Natural killer cell (primary cell): ENCODE measurements around the gene HNRNPH1. TPM values are rescaled to one million over a fixed set of nuclear protein-coding genes. Genes with fewer than 3 reads are reported as not detected.

Experiments
- ATAC-seq, 3 donors: fragments of 150-1000 bp in 2 of 3; fragments of 200-7000 bp in 1 of 3; cut with Tn5 transposase; 1 replicate in 1 of 3; 2 replicates in 2 of 3; pipeline ENCODE4 v1.10.0; 2021; ENCODE audit warnings: mild to moderate bottlenecking in 2 of 3, moderate library complexity in 2 of 3
- DNase-seq, 2 donors: peaks; one replicate each; pipeline versions ENCODE4 v3.0.0 to v3.0.0-alpha.2; 2013 to 2021; ENCODE audit warnings: mixed read lengths in 1 of 2
- H3K27ac ChIP-seq: one replicate; pipeline ENCODE4 v1.5.1; 2013; ENCODE audit warnings: mild to moderate bottlenecking, low read length
- H3K27me3 ChIP-seq: one replicate; pipeline ENCODE4 v1.6.1; 2013; ENCODE audit warnings: low read length; ENCODE audit not compliant: control insufficient read depth, insufficient read depth
- H3K36me3 ChIP-seq: one replicate; pipeline ENCODE4 v1.6.1; 2013; ENCODE audit warnings: low read length; ENCODE audit not compliant: control insufficient read depth, insufficient read depth
- H3K4me1 ChIP-seq: one replicate; pipeline ENCODE4 v1.6.1; 2013; ENCODE audit warnings: low read length; ENCODE audit not compliant: control insufficient read depth, insufficient read depth
- H3K4me3 ChIP-seq: one replicate; pipeline ENCODE4 v1.5.1; 2013; ENCODE audit warnings: low read length
- H3K9me3 ChIP-seq: one replicate; pipeline ENCODE4 v1.6.1; 2013; ENCODE audit warnings: low read length; ENCODE audit not compliant: control insufficient read depth, insufficient read depth
- H3K27ac Mint-ChIP-seq, 2 donors: one replicate each; pipeline ENCODE4 v1.8.0; 2022; ENCODE audit warnings: mild to moderate bottlenecking in 2 of 2, mixed read lengths in 2 of 2, moderate library complexity in 1 of 2
- H3K27me3 Mint-ChIP-seq, 2 donors: one replicate each; pipeline ENCODE4 v1.8.0; 2022; ENCODE audit warnings: low read depth in 2 of 2, mixed read lengths in 2 of 2
- H3K36me3 Mint-ChIP-seq: one replicate; pipeline ENCODE4 v1.8.0; 2022; ENCODE audit warnings: mixed read lengths
- H3K4me1 Mint-ChIP-seq, 2 donors: one replicate each; pipeline ENCODE4 v1.8.0; 2022; ENCODE audit warnings: mixed read lengths in 2 of 2
- H3K4me3 Mint-ChIP-seq: one replicate; pipeline ENCODE4 v1.8.0; 2022; ENCODE audit warnings: mild to moderate bottlenecking, moderate library complexity, mixed read lengths
- H3K9me3 Mint-ChIP-seq, 2 donors: one replicate each; pipeline ENCODE4 v1.8.0; 2022; ENCODE audit warnings: mixed read lengths in 2 of 2
- CTCF ChIP-seq: fragments of 200-600 bp; IDR thresholded peaks from one replicate; pipeline ENCODE4 v1.8.0; 2022; ENCODE audit warnings: antibody characterized with exemption
- WGBS: methylation state at CpG from one replicate; pipeline ENCODE4 v1.1.7; 2013; ENCODE audit warnings: missing lambda C conversion rate; ENCODE audit not compliant: insufficient coverage; 5-methylcytosine and 5-hydroxymethylcytosine counted together
- intact Hi-C: fragments of 100-400 bp; cut with micrococcal nuclease; formaldehyde crosslinking; loops from one replicate; pipeline ENCODE4 v1.14.2; 2022
- total RNA-seq, 4 donors: library from RNA; stranded (reverse); fragments of 120-200 nt in 1 of 4; gene quantifications; one replicate each; pipeline versions ENCODE4 v1.2.3 to v1.2.4, GENCODE V29; 2013 to 2022

Gene HNRNPH1
- total RNA-seq, 3 donors from 2014 or later (not counting 1 experiment from before 2014, with no cell fraction given): 1,749 to 2,212 (median 1,853) TPM

GRCh38 chr5:179599973-179600372 is 23.5 kb downstream of the HNRNPH1 start:
- Mint-ChIP-seq H3K27me3 (no peaks in the 10 kb centered on the region), H3K4me3 (no peak overlapping the region), H3K9me3 (no peaks in the 10 kb centered on the region), H3K27ac (no peak overlapping the region), H3K4me1 (no peaks in the 10 kb centered on the region), H3K36me3 (peaks cover 11% of the 10 kb centered on the region)
- 91% methylated on average over 9 of the region's 9 CpGs for WGBS
- Histone ChIP-seq H3K9me3 (no peaks in the 10 kb centered on the region), H3K4me1 (no peaks in the 10 kb centered on the region), H3K4me3 (no peak overlapping the region), H3K27ac (no peak overlapping the region), H3K27me3 (no peaks in the 10 kb centered on the region), H3K36me3 (peaks cover 56% of the 10 kb centered on the region)
- TF ChIP-seq CTCF: no peak
- intact Hi-C loops: no loop called here
- ATAC-seq (no peak), DNase-seq (no peak)

- H3K9me3 Mint-ChIP-seq: no peaks in the 10 kb centered on the region
- no peaks in the 10 kb centered on the region for H3K4me1 ChIP-seq
- no peak overlapping the region for H3K4me3 Mint-ChIP-seq
- no peak for DNase-seq
- H3K36me3 Mint-ChIP-seq: peaks cover 11% of the 10 kb centered on the region
- no peaks in the 10 kb centered on the region for H3K27me3 Mint-ChIP-seq
- no peaks in the 10 kb centered on the region for H3K4me1 Mint-ChIP-seq
- H3K27me3 ChIP-seq: no peaks in the 10 kb centered on the region
- ATAC-seq: no peak
- H3K4me3 ChIP-seq: no peak overlapping the region
- whole genome bisulfite sequencing: 98% methylated on average over 16 of the region's 16 CpGs
- no peak overlapping the region for H3K27ac ChIP-seq
- H3K9me3 ChIP-seq: no peaks in the 10 kb centered on the region
- no peak overlapping the region for H3K27ac Mint-ChIP-seq
- H3K36me3 ChIP-seq: peaks cover 59% of the 10 kb centered on the region
- intact Hi-C loops: no loop called here
- TF ChIP-seq CTCF: no peak
These were observed 23.9 kb downstream of the HNRNPH1 start for GRCh38 chr5:179599566-179599965.

- no peak overlapping the region for H3K4me3 Mint-ChIP-seq
- WGBS: 97% methylated on average over 6 of the region's 9 CpGs
- H3K36me3 ChIP-seq: peaks cover 56% of the 10 kb centered on the region
These were observed 24.4 kb downstream of the HNRNPH1 start for GRCh38 chr5:179599100-179599499.

More at GRCh38 chr5:179599100-179599499, 24.4 kb downstream of the HNRNPH1 start:
- H3K9me3 ChIP-seq: no peaks in the 10 kb centered on the region
- Mint-ChIP-seq H3K9me3 (no peaks in the 10 kb centered on the region), H3K27me3 (no peaks in the 10 kb centered on the region), H3K36me3 (peaks cover 11% of the 10 kb centered on the region), H3K4me1 (no peaks in the 10 kb centered on the region), H3K27ac (no peak overlapping the region)
- no peak overlapping the region for H3K27ac ChIP-seq
- intact Hi-C loops: no loop called here
- no peaks in the 10 kb centered on the region for H3K27me3 ChIP-seq
- H3K4me3 ChIP-seq: no peak overlapping the region
- TF ChIP-seq CTCF: no peak
- H3K4me1 ChIP-seq: no peaks in the 10 kb centered on the region
- DNase-seq (no peak), ATAC-seq (no peak)
